Measurements from ENCODE around the gene CDS2.

The CDS2 gene

DNA sequence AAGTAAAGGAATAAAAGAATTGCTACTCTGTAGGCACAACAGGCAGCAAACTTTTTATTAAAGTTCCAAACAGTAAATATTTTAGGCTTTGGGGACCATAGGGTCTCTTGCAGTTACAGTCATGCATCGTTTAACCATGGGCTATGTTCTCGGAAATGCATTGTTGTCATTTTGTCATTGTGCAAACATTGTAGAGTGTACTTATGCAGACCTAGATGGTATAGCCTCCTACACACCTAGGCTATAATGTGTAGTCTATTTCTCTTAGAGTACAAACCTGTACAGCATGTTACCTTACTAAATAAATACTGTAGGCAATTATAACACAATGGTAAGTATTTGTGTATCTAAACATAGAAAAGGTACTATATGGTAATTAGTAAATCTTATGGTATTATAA is 54.7 kb downstream of the CDS2 start:
- Histone ChIP-seq H3K27ac (no peak overlapping the region), H3K36me3 (peaks cover 19% of the 10 kb centered on the region), H3K9me3 (ENCODE audit: severe bottlenecking) (no peaks in the 10 kb centered on the region), H3K27me3 (ENCODE audit: insufficient read depth, low read depth, severe bottlenecking) (no peaks in the 10 kb centered on the region), H3K4me3 (ENCODE audit: low read depth, low read length) (no peak overlapping the region)
- TF ChIP-seq, protein P1, sequence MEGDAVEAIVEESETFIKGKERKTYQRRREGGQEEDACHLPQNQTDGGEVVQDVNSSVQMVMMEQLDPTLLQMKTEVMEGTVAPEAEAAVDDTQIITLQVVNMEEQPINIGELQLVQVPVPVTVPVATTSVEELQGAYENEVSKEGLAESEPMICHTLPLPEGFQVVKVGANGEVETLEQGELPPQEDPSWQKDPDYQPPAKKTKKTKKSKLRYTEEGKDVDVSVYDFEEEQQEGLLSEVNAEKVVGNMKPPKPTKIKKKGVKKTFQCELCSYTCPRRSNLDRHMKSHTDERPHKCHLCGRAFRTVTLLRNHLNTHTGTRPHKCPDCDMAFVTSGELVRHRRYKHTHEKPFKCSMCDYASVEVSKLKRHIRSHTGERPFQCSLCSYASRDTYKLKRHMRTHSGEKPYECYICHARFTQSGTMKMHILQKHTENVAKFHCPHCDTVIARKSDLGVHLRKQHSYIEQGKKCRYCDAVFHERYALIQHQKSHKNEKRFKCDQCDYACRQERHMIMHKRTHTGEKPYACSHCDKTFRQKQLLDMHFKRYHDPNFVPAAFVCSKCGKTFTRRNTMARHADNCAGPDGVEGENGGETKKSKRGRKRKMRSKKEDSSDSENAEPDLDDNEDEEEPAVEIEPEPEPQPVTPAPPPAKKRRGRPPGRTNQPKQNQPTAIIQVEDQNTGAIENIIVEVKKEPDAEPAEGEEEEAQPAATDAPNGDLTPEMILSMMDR (IDR thresholded peaks at IDR 0.05; ENCODE audit: low read depth, low read length) = no peak
- no peak for DNase-seq

DNA sequence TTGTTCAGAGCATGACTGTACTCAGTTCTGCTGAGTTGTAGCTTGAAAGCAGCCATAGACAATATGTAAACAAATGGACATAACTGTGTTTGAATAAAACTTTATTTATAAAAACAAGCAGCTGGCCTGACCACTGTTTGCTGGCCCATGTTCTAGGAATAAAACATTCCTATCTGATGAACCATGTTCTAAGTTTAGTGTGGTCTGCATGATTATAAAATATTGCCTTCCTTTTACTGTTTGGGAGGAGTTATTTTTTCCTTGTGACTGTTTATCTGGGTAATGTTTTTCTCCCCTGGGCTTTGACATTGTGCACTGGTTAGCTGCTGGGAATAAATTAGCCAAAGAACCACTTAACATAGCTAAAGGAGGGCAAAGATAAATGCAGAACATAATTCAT is 55.1 kb downstream of the CDS2 start:
- TF ChIP-seq, protein P1 (IDR thresholded peaks at IDR 0.05; ENCODE audit: low read depth, low read length) = no peak
- H3K9me3 ChIP-seq (ENCODE audit: severe bottlenecking) = no peaks in the 10 kb centered on the region
- no peak overlapping the region for H3K4me3 ChIP-seq (ENCODE audit: low read depth, low read length)
- no peak overlapping the region for H3K27ac ChIP-seq
- H3K27me3 ChIP-seq (ENCODE audit: insufficient read depth, low read depth, severe bottlenecking) = no peaks in the 10 kb centered on the region
- H3K36me3 ChIP-seq = peaks cover 15% of the 10 kb centered on the region
- DNase-seq = no peak

DNA sequence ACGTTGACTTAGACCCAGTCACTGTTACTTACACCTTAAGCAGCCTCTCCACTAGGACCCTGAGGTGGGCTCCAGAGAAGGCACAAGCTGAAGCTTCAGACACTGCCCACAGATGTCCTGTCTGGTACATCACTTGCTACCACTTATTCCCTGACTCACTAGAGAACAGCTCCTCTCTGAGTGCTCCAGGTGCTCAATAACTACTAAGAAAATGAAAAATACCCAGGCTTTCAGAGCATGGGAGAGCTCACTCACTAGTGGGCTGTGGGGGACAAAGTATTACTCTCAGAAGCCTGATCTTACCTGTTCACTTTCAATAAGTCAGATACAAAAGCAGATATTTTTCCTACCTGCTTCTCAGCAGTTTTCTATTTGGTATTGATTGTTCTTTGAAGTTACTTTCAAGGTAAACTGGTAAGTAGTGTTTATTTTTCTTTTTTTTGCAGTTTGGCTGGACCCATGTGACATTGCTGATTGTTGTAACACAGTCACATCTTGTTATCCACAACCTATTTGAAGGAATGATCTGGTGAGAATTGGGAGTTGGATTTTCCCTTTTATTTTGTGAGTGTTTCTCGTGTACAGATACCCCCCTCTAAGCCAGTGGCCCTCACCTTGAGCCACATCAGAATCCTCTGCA is 55.9 kb downstream of the CDS2 start:
- no peaks in the 10 kb centered on the region for H3K9me3 ChIP-seq (ENCODE audit: severe bottlenecking)
- H3K27ac ChIP-seq = no peak overlapping the region
- no peaks in the 10 kb centered on the region for H3K27me3 ChIP-seq (ENCODE audit: insufficient read depth, low read depth, severe bottlenecking)
- H3K36me3 ChIP-seq = peaks cover 16% of the 10 kb centered on the region
- TF ChIP-seq, protein P1 (IDR thresholded peaks at IDR 0.05; ENCODE audit: low read depth, low read length) = no peak
- no peak for DNase-seq
- no peak overlapping the region for H3K4me3 ChIP-seq (ENCODE audit: low read depth, low read length)

DNA sequence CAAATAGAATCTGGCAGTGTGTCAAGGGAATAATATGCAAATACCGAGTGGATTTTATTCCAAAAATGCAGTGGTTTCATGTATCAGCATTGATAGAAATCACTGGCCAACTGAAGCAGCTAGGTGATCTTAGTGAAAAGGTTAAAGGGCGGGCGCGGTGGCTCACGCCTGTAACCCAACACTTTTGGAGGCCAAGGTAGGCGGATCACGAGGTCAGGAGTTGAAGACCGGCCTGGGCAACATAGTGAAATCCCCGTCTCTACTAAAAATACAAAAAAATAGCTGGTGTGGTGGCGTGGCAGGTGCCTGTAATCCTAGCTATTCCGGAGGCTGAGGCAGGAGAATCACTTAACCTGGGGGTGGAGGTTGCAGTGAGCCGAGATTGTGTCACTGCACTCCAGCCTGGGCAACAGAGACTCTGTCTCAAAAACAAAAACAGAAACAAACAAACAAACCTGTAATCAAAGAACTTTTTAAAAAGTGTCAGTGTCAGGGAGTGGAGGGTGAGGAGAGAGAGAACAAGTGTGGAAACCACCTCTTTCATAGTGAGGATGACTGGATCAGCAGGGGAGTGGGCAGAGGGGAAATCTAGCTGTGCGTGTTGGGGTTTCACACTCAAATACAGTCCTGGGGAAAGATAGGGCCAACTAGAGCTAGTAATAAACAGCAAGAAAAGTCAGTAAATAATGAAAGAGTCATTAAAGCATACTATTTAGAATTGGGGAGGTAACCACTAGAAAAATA is 57.1 kb downstream of the CDS2 start:
- DNase-seq = no peak
- Histone ChIP-seq H3K27ac (no peak overlapping the region), H3K36me3 (peaks cover 17% of the 10 kb centered on the region), H3K27me3 (ENCODE audit: insufficient read depth, low read depth, severe bottlenecking) (no peaks in the 10 kb centered on the region), H3K9me3 (ENCODE audit: severe bottlenecking) (no peaks in the 10 kb centered on the region), H3K4me3 (ENCODE audit: low read depth, low read length) (no peak overlapping the region)
- TF ChIP-seq, protein P1 (IDR thresholded peaks at IDR 0.05; ENCODE audit: low read depth, low read length) = no peak

DNA sequence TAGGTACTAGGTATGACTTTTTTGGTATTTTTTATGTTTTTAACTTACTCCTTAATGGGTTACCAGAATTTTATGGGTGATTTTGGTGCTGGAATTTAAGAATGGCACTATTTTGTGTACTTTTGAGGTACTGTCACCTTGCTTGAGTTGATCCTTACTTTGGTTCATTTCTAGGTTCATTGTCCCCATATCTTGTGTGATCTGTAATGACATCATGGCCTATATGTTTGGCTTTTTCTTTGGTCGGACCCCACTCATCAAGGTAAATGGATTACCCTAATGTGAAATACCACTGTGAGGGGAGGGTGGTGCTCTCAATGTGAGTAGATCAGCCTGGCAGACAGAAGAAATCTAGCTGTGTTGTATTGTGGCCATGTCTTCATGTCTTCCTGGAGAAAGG is 57.9 kb downstream of the CDS2 start:
- TF ChIP-seq, protein P1 (IDR thresholded peaks at IDR 0.05; ENCODE audit: low read depth, low read length) = no peak
- H3K27ac ChIP-seq = no peak overlapping the region
- no peak for DNase-seq
- H3K4me3 ChIP-seq (ENCODE audit: low read depth, low read length) = no peak overlapping the region
- peaks cover 23% of the 10 kb centered on the region for H3K36me3 ChIP-seq
- no peaks in the 10 kb centered on the region for H3K27me3 ChIP-seq (ENCODE audit: insufficient read depth, low read depth, severe bottlenecking)
- no peaks in the 10 kb centered on the region for H3K9me3 ChIP-seq (ENCODE audit: severe bottlenecking)

Measured in WERI-Rb-1 (cell line).